GM12891 (cell line): ENCODE measurements around the gene CRAMP1.

Experiments
- PAX5 ChIP-seq: IDR thresholded peaks from 2 replicates; pipeline ENCODE4 v1.6.1; 2011; ENCODE audit warnings: low read length, moderate library complexity, mild to moderate bottlenecking; ENCODE audit not compliant: insufficient read depth, severe bottlenecking
- POLR2A ChIP-seq: IDR thresholded peaks from 2 replicates; pipeline ENCODE4 v1.6.1; 2011; ENCODE audit warnings: low read depth, low read length, control low read depth
- POLR2AphosphoS5 ChIP-seq: IDR thresholded peaks from 2 replicates; pipeline ENCODE4 v1.6.1; 2011; ENCODE audit warnings: low read depth, low read length, control low read depth
- POU2F2 ChIP-seq: IDR thresholded peaks from 2 replicates; pipeline ENCODE4 v1.6.1; 2011; ENCODE audit warnings: low read depth, mild to moderate bottlenecking, control low read depth, low read length, moderate library complexity
- SPI1 ChIP-seq: IDR thresholded peaks from 2 replicates; pipeline ENCODE4 v1.6.1; 2011; ENCODE audit warnings: low read depth, low read length, control low read depth
- TAF1 ChIP-seq: IDR thresholded peaks from 2 replicates; pipeline ENCODE4 v1.6.1; 2011; ENCODE audit warnings: low read depth, low read length, control low read depth

- no peak for TF ChIP-seq POLR2A
- TF ChIP-seq TAF1, result no peak
- no peak for TF ChIP-seq POLR2AphosphoS5
- TF ChIP-seq PAX5, result no peak
- TF ChIP-seq POU2F2, result no peak
- no peak for TF ChIP-seq SPI1
Observed at GRCh38 chr16:1641261-1641660, 29.1 kb downstream of the CRAMP1 start.
